ENCODE results near the gene KAT5.
"Not testable (repeated sequence)": the region's sequence is repeated elsewhere in the genome, so short reads cannot be mapped to it uniquely, and the experiment has no call there.

Gene KAT5

GRCh38 chr11:65762816-65763215 lies 50.8 kb downstream of the KAT5 start:
- not testable (repeated sequence) for H3K27ac Mint-ChIP-seq; ATAC-seq; H3K36me3 Mint-ChIP-seq; H3K9me3 Mint-ChIP-seq; DNase-seq (ENCODE audit: low spot score in 2 of 2); H3K4me3 Mint-ChIP-seq; H3K4me1 Mint-ChIP-seq

GRCh38 chr11:65764434-65764833 lies 52.4 kb downstream of the KAT5 start:
- Mint-ChIP-seq H3K4me3 (no peak overlapping the region), H3K4me1 (peaks cover 1% of the 10 kb centered on the region), H3K36me3 (no peaks in the 10 kb centered on the region), H3K27ac (no peak overlapping the region), H3K9me3 (no peaks in the 10 kb centered on the region)
- ATAC-seq (no peak), DNase-seq (ENCODE audit: low spot score in 2 of 2) (no peak)

DNA sequence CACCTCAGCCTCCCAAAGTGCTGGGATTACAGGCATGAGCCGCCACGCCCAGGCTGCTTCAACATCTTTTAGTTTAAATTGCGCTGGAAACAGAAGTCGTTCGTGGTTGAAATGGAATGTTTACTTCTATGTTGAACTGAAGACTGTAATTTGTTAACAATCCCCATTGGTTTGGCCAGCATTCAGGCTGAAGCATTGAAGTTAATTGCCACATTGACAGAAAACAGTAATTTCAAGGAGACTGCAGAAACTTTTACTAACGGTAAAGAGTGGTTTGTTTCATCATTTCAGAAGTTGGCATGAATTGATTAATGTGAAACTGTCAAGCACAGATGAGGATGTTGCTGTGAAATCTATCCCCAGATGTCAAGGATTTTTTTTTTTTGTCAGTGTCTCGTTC lies 54.5 kb downstream of the KAT5 start:
- peak; percentile 55 for ATAC-seq
- H3K4me3 Mint-ChIP-seq, result no peak overlapping the region
- H3K36me3 Mint-ChIP-seq, result no peaks in the 10 kb centered on the region
- peaks cover 12% of the 10 kb centered on the region for H3K4me1 Mint-ChIP-seq
- no peak overlapping the region for H3K27ac Mint-ChIP-seq
- no peaks in the 10 kb centered on the region for H3K9me3 Mint-ChIP-seq
- DNase-seq (ENCODE audit: low spot score in 2 of 2), result no peak

GRCh38 chr11:65767406-65767805 lies 55.4 kb downstream of the KAT5 start:
- no peak for ATAC-seq
- H3K27ac Mint-ChIP-seq, result no peak overlapping the region
- no peaks in the 10 kb centered on the region for H3K36me3 Mint-ChIP-seq
- H3K4me1 Mint-ChIP-seq, result peaks cover 12% of the 10 kb centered on the region
- H3K4me3 Mint-ChIP-seq, result no peak overlapping the region
- no peak for DNase-seq (ENCODE audit: low spot score in 2 of 2)
- H3K9me3 Mint-ChIP-seq, result no peaks in the 10 kb centered on the region

- H3K4me1 Mint-ChIP-seq, result peaks cover 12% of the 10 kb centered on the region
- ATAC-seq; H3K9me3 Mint-ChIP-seq; H3K27ac Mint-ChIP-seq; DNase-seq (ENCODE audit: low spot score in 2 of 2); H3K36me3 Mint-ChIP-seq; H3K4me3 Mint-ChIP-seq: not testable (repeated sequence)
Measured at GRCh38 chr11:65767806-65768205, 55.8 kb downstream of the KAT5 start.

Data from stimulated activated effector memory CD8-positive, alpha-beta T cell treated with anti-CD3 and anti-CD28 coated beads, Interleukin-12 subunit alpha, Interleukin-12 subunit beta, amount 100 ng/mL, for 72 hours (primary cell).